Astrocyte (in vitro differentiated cells and primary cell): ENCODE measurements around the gene PGM5. TPM values are rescaled to one million over a fixed set of nuclear protein-coding genes. Genes with fewer than 3 reads are reported as not detected.
"Not testable (repeated sequence)": the region's sequence is repeated elsewhere in the genome, so short reads cannot be mapped to it uniquely, and the experiment has no call there.

ENCODE experiments used
- DNase-seq: peaks from one replicate; pipeline ENCODE4 v3.0.0-alpha.2; 2010; ENCODE audit warnings: low read depth
- FAIRE-seq: peaks from 2 replicates; lab custom pipeline; 2011; peaks lifted over from hg19 to GRCh38; lab: Jason Lieb, UNC
- H2AFZ ChIP-seq: 2 replicates; pipeline ENCODE4 v1.6.0; 2012; ENCODE audit warnings: low read depth, low read length, inconsistent platforms
- H3K27ac ChIP-seq: 2 replicates; pipeline ENCODE4 v1.5.1; 2011; ENCODE audit warnings: low read depth, low read length, inconsistent platforms
- H3K27me3 ChIP-seq: 2 replicates; pipeline ENCODE4 v1.6.0; 2011; ENCODE audit warnings: low read length, inconsistent platforms; ENCODE audit not compliant: insufficient read depth
- H3K36me3 ChIP-seq: 2 replicates; pipeline ENCODE4 v1.5.1; 2011; ENCODE audit warnings: low read length, inconsistent platforms; ENCODE audit not compliant: insufficient read depth
- H3K4me1 ChIP-seq: 2 replicates; pipeline ENCODE4 v1.5.1; 2011; ENCODE audit warnings: low read length, inconsistent platforms; ENCODE audit not compliant: insufficient read depth
- H3K4me2 ChIP-seq: 2 replicates; pipeline ENCODE4 v1.6.0; 2012; ENCODE audit warnings: low read length, inconsistent platforms
- H3K4me3 ChIP-seq: 2 replicates; pipeline ENCODE4 v1.5.1; 2011; ENCODE audit warnings: low read depth, mild to moderate bottlenecking, low read length, inconsistent platforms; ENCODE audit not compliant: insufficient read depth
- H3K79me2 ChIP-seq: 2 replicates; pipeline ENCODE4 v1.6.0; 2012; ENCODE audit warnings: mild to moderate bottlenecking, low read length, inconsistent platforms; ENCODE audit not compliant: insufficient read depth
- H3K9ac ChIP-seq: 2 replicates; pipeline ENCODE4 v1.6.0; 2012; ENCODE audit warnings: mild to moderate bottlenecking, low read length, inconsistent platforms
- H3K9me3 ChIP-seq: 2 replicates; pipeline ENCODE4 v1.5.1; 2012; ENCODE audit warnings: low read depth, mild to moderate bottlenecking, low read length, inconsistent platforms; ENCODE audit not compliant: insufficient read depth
- H4K20me1 ChIP-seq: 2 replicates; pipeline ENCODE4 v1.6.0; 2012; ENCODE audit warnings: low read length, inconsistent platforms; ENCODE audit not compliant: insufficient read depth
- H3K27ac Mint-ChIP-seq: one replicate; pipeline ENCODE4 v1.8.0; 2021; ENCODE audit warnings: mild to moderate bottlenecking, mixed read lengths; ENCODE audit not compliant: unreplicated experiment
- H3K27me3 Mint-ChIP-seq: one replicate; pipeline ENCODE4 v1.8.0; 2021; ENCODE audit warnings: low read depth, mixed read lengths; ENCODE audit not compliant: unreplicated experiment
- H3K36me3 Mint-ChIP-seq: one replicate; pipeline ENCODE4 v1.8.0; 2021; ENCODE audit warnings: low read depth, mixed read lengths; ENCODE audit not compliant: unreplicated experiment
- H3K4me1 Mint-ChIP-seq: one replicate; pipeline ENCODE4 v1.8.0; 2021; ENCODE audit warnings: low read depth, mixed read lengths; ENCODE audit not compliant: unreplicated experiment
- H3K4me3 Mint-ChIP-seq: one replicate; pipeline ENCODE4 v1.8.0; 2021; ENCODE audit warnings: mild to moderate bottlenecking, moderate library complexity, mixed read lengths; ENCODE audit not compliant: unreplicated experiment
- H3K9me3 Mint-ChIP-seq: one replicate; pipeline ENCODE4 v1.8.0; 2021; ENCODE audit warnings: mild to moderate bottlenecking, mixed read lengths; ENCODE audit not compliant: unreplicated experiment
- total RNA-seq: library from RNA; stranded (reverse); gene quantifications from 2 replicates; pipeline ENCODE4 v1.2.1, GENCODE V29; 2021

The PGM5 gene
- total RNA-seq, 1 donor from 2014 or later: 1.8 TPM

GRCh38 chr9:68357119-68357714 lies 806 bp downstream of the PGM5 start:
- H3K9ac ChIP-seq, H3K27ac Mint-ChIP-seq, H4K20me1 ChIP-seq, H3K27ac ChIP-seq, FAIRE-seq, H3K9me3 ChIP-seq, H3K36me3 Mint-ChIP-seq, H3K79me2 ChIP-seq, H2AFZ ChIP-seq, H3K4me1 ChIP-seq, H3K27me3 ChIP-seq, H3K4me3 ChIP-seq, DNase-seq, H3K4me1 Mint-ChIP-seq, H3K36me3 ChIP-seq, H3K9me3 Mint-ChIP-seq: not testable (repeated sequence)
- Mint-ChIP-seq H3K4me3 (peak overlapping the region; percentile 54), H3K27me3 (peaks cover 28% of the 10 kb centered on the region)
- H3K4me2 ChIP-seq: peak overlapping the region; percentile 80

- H3K9ac ChIP-seq, H3K4me1 Mint-ChIP-seq, H3K79me2 ChIP-seq, H3K4me1 ChIP-seq, H3K36me3 Mint-ChIP-seq, DNase-seq, H3K27ac Mint-ChIP-seq, H2AFZ ChIP-seq, H3K4me3 ChIP-seq, H3K27ac ChIP-seq, H3K27me3 Mint-ChIP-seq, H4K20me1 ChIP-seq, H3K4me2 ChIP-seq, H3K27me3 ChIP-seq, H3K36me3 ChIP-seq, H3K9me3 Mint-ChIP-seq, FAIRE-seq, H3K4me3 Mint-ChIP-seq, H3K9me3 ChIP-seq: not testable (repeated sequence)
Observed at GRCh38 chr9:68366933-68367547, 10.6 kb downstream of the PGM5 start.

- H3K27me3 ChIP-seq, H3K4me1 Mint-ChIP-seq, H3K27ac Mint-ChIP-seq, H3K9ac ChIP-seq, H2AFZ ChIP-seq, H3K36me3 Mint-ChIP-seq, H3K79me2 ChIP-seq, FAIRE-seq, H3K27me3 Mint-ChIP-seq, H4K20me1 ChIP-seq, H3K4me2 ChIP-seq, H3K36me3 ChIP-seq, H3K4me3 Mint-ChIP-seq, H3K4me3 ChIP-seq, H3K9me3 ChIP-seq, H3K4me1 ChIP-seq, H3K9me3 Mint-ChIP-seq, DNase-seq, H3K27ac ChIP-seq: not testable (repeated sequence)
Observed at GRCh38 chr9:68375789-68376188, 19.4 kb downstream of the PGM5 start.

GRCh38 chr9:68377723-68378122 lies 21.3 kb downstream of the PGM5 start:
- not testable (repeated sequence) for H3K4me3 ChIP-seq, H3K4me2 ChIP-seq, H3K4me1 Mint-ChIP-seq, FAIRE-seq, H3K9ac ChIP-seq, H3K36me3 Mint-ChIP-seq, H4K20me1 ChIP-seq, H3K27ac Mint-ChIP-seq, H3K36me3 ChIP-seq, H3K4me1 ChIP-seq, H3K4me3 Mint-ChIP-seq, H3K27me3 ChIP-seq, H3K79me2 ChIP-seq, H3K9me3 Mint-ChIP-seq, H2AFZ ChIP-seq, H3K27me3 Mint-ChIP-seq, H3K27ac ChIP-seq, H3K9me3 ChIP-seq, DNase-seq

- H3K4me1 Mint-ChIP-seq, H3K9me3 Mint-ChIP-seq, H3K36me3 Mint-ChIP-seq, H3K4me3 ChIP-seq, H3K4me2 ChIP-seq, H3K9me3 ChIP-seq, H3K27ac ChIP-seq, H3K27me3 Mint-ChIP-seq, H2AFZ ChIP-seq, H3K79me2 ChIP-seq, H3K27ac Mint-ChIP-seq, FAIRE-seq, H3K4me3 Mint-ChIP-seq, H3K9ac ChIP-seq, H4K20me1 ChIP-seq, H3K4me1 ChIP-seq, H3K27me3 ChIP-seq, H3K36me3 ChIP-seq, DNase-seq: not testable (repeated sequence)
Observed at GRCh38 chr9:68383894-68384293, 27.5 kb downstream of the PGM5 start.

GRCh38 chr9:68389558-68389957 lies 33.1 kb downstream of the PGM5 start:
- not testable (repeated sequence) for H3K4me1 ChIP-seq, FAIRE-seq, H3K27me3 ChIP-seq

More at GRCh38 chr9:68389558-68389957, 33.1 kb downstream of the PGM5 start:
- not testable (repeated sequence) for H4K20me1 ChIP-seq, H3K27ac ChIP-seq, H3K4me2 ChIP-seq, H3K4me1 Mint-ChIP-seq, H3K79me2 ChIP-seq, H3K27ac Mint-ChIP-seq, H3K9me3 Mint-ChIP-seq, H3K4me3 Mint-ChIP-seq, H3K36me3 ChIP-seq, H3K4me3 ChIP-seq, H3K9ac ChIP-seq, DNase-seq, H2AFZ ChIP-seq, H3K36me3 Mint-ChIP-seq, H3K27me3 Mint-ChIP-seq, H3K9me3 ChIP-seq
